HCT116 (cell line): ENCODE data around the gene BRSK2. TPM values are rescaled to one million over a fixed set of nuclear protein-coding genes. Genes with fewer than 3 reads are reported as not detected.

ENCODE experiments used
- ATAC-seq: fragments of 200-7000 bp; cut with Tn5 transposase; 2 replicates; pipeline ENCODE4 v1.9.1; 2020; ENCODE audit warnings: mild to moderate bottlenecking, moderate library complexity
- BruUV-seq: library from RNA; stranded (reverse); fragments of 400-500 nt; replicated peaks from 2 replicates; lab custom pipeline; 2021; lab: Mats Ljungman, UMichigan
- CTCF ChIA-PET: fragments of 300-600 bp; sonication (Branson Sonifier 250); formaldehyde crosslinking; loops from one replicate; lab custom pipeline; 2021; ENCODE audit warnings: antibody characterized with exemption; lab: Charles Lee
- POLR2A ChIA-PET: fragments of 300-600, 350-600 bp; sonication (Branson Sonifier 250); formaldehyde crosslinking; loops from one replicate; lab custom pipeline; 2021; ENCODE audit warnings: antibody characterized with exemption; lab: Charles Lee
- RAD21 ChIA-PET, 2 experiments: fragments of 300-600 bp; sonication (Branson Sonifier 250); formaldehyde crosslinking; loops; one replicate each; lab custom pipeline; 2023; ENCODE audit warnings: low total read pairs in 2 of 2; ENCODE audit not compliant: uncharacterized antibody in 2 of 2, unreplicated experiment in 2 of 2, low non-redundant PET in 1 of 2; lab: Charles Lee
- DNase-seq: peaks from one replicate; pipeline ENCODE4 v3.0.0-alpha.2; 2010; ENCODE audit warnings: low read depth, low spot score
- H2AFZ ChIP-seq: fragments of 200-600 bp; shearing (Covaris generic), sonication (generic); 2 replicates; pipeline ENCODE4 v1.6.1; 2017; ENCODE audit warnings: low read depth, mixed run types, mixed read lengths, antibody characterized with exemption, low read length; ENCODE audit not compliant: poor library complexity, severe bottlenecking
- H3K27ac ChIP-seq: 2 replicates; pipeline ENCODE4 v1.5.1; 2012; ENCODE audit warnings: low read depth, low read length
- H3K27me3 ChIP-seq: fragments of 200-600 bp; sonication (generic); 2 replicates; pipeline ENCODE4 v1.6.1; 2016; ENCODE audit warnings: mixed run types, low read length, mixed read lengths; ENCODE audit not compliant: insufficient read depth
- H3K36me3 ChIP-seq, 2 experiments: fragments of 200-500 bp in 1 of 2; fragments of 200-600 bp in 1 of 2; sonication (Bioruptor generic) in 1 of 2; sonication (generic) in 1 of 2; 2 replicates each; pipeline versions ENCODE4 v1.5.1 to v1.6.1; 2014 to 2016; ENCODE audit warnings: low read length in 2 of 2, inconsistent platforms in 1 of 2, mixed read lengths in 1 of 2, mixed run types in 1 of 2; ENCODE audit not compliant: insufficient read depth in 2 of 2, control insufficient read depth in 1 of 2
- H3K4me1 ChIP-seq, 2 experiments: fragments of 200-600 bp in 1 of 2; sonication (generic) in 1 of 2; 2 replicates each; pipeline versions ENCODE4 v1.5.1 to v1.6.1; 2012 to 2017; ENCODE audit warnings: low read length in 2 of 2, inconsistent platforms in 1 of 2, mild to moderate bottlenecking in 1 of 2, mixed read lengths in 1 of 2, mixed run types in 1 of 2, moderate library complexity in 1 of 2; ENCODE audit not compliant: insufficient read depth in 2 of 2, control insufficient read depth in 1 of 2
- H3K4me2 ChIP-seq: fragments of 200-600 bp; sonication (generic); 2 replicates; pipeline ENCODE4 v1.6.1; 2017; ENCODE audit warnings: mixed run types, low read length, mixed read lengths
- H3K4me3 ChIP-seq, 2 experiments: fragments of 200-600 bp in 1 of 2; sonication (generic) in 1 of 2; replicated peaks in 1 of 2; 2 replicates each; pipeline ENCODE4 v1.5.1; 2011 to 2016; ENCODE audit warnings: low read length in 2 of 2, control low read depth in 1 of 2, low read depth in 1 of 2, mild to moderate bottlenecking in 1 of 2, mixed read lengths in 1 of 2, mixed run types in 1 of 2
- H3K79me2 ChIP-seq: fragments of 200-600 bp; sonication (generic); 2 replicates; pipeline ENCODE4 v1.6.1; 2017; ENCODE audit warnings: mild to moderate bottlenecking, mixed run types, low read length, moderate library complexity, mixed read lengths; ENCODE audit not compliant: insufficient read depth
- H3K9ac ChIP-seq: fragments of 200-600 bp; sonication (generic); 2 replicates; pipeline ENCODE4 v1.6.1; 2016; ENCODE audit warnings: low read length, mixed read lengths
- H3K9me2 ChIP-seq: fragments of 200-600 bp; sonication (generic), shearing (Covaris generic); 2 replicates; pipeline ENCODE4 v1.6.1; 2017; ENCODE audit warnings: mixed run types, mild to moderate bottlenecking, moderate library complexity; ENCODE audit not compliant: insufficient read depth
- H3K9me3 ChIP-seq, 2 experiments: fragments of 200-500 bp in 1 of 2; fragments of 200-600 bp in 1 of 2; sonication (Bioruptor generic) in 1 of 2; sonication (generic) in 1 of 2; 2 replicates each; pipeline ENCODE4 v1.6.1; 2014 to 2017; ENCODE audit warnings: low read length in 2 of 2, mixed read lengths in 2 of 2, inconsistent platforms in 1 of 2, low read depth in 1 of 2, mild to moderate bottlenecking in 1 of 2, mixed run types in 1 of 2, moderate library complexity in 1 of 2; ENCODE audit not compliant: control insufficient read depth in 1 of 2, insufficient read depth in 1 of 2
- H4K20me1 ChIP-seq: fragments of 200-600 bp; sonication (generic), shearing (Covaris generic); 2 replicates; pipeline ENCODE4 v1.6.1; 2017; ENCODE audit warnings: mixed run types, mild to moderate bottlenecking, moderate library complexity; ENCODE audit not compliant: insufficient read depth
- ATF3 ChIP-seq: IDR thresholded peaks from 2 replicates; pipeline ENCODE4 v1.6.1; 2012
- CBX3 ChIP-seq: IDR thresholded peaks from 2 replicates; pipeline ENCODE4 v1.6.1; 2012; ENCODE audit warnings: low read depth
- CEBPB ChIP-seq: IDR thresholded peaks from 2 replicates; pipeline ENCODE4 v1.6.1; 2012; ENCODE audit warnings: low read depth
- EGR1 ChIP-seq: IDR thresholded peaks from 2 replicates; pipeline ENCODE4 v1.6.1; 2012; ENCODE audit warnings: low read depth
- ELF1 ChIP-seq: IDR thresholded peaks from 2 replicates; pipeline ENCODE4 v1.6.1; 2012; ENCODE audit warnings: low read depth, borderline replicate concordance
- EZH2 ChIP-seq: fragments of 200-600 bp; sonication (generic); IDR thresholded peaks from 2 replicates; pipeline ENCODE4 v1.6.1; 2017; ENCODE audit warnings: antibody characterized with exemption, mixed run types
- EZH2phosphoT487 ChIP-seq: fragments of 200-600 bp; IDR thresholded peaks from 2 replicates; pipeline ENCODE4 v1.6.1; 2018; ENCODE audit warnings: antibody characterized with exemption, borderline replicate concordance
- FOSL1 ChIP-seq: IDR thresholded peaks from 2 replicates; pipeline ENCODE4 v1.6.1; 2012; ENCODE audit warnings: low read depth
- JUND ChIP-seq: IDR thresholded peaks from 2 replicates; pipeline ENCODE4 v1.6.1; 2012
- POLR2A ChIP-seq: IDR thresholded peaks from 2 replicates; pipeline ENCODE4 v1.7.0; 2011; ENCODE audit warnings: borderline replicate concordance; ENCODE audit not compliant: insufficient read depth, insufficient read length; ENCODE audit errors: extremely low read depth
- POLR2AphosphoS5 ChIP-seq: IDR thresholded peaks from 2 replicates; pipeline ENCODE4 v1.6.1; 2011; ENCODE audit warnings: mild to moderate bottlenecking, low read depth, low read length, moderate library complexity
- RAD21 ChIP-seq: IDR thresholded peaks from 2 replicates; pipeline ENCODE4 v1.6.1; 2012; ENCODE audit warnings: low read depth, mild to moderate bottlenecking
- SP1 ChIP-seq: IDR thresholded peaks from 2 replicates; pipeline ENCODE4 v1.6.1; 2012; ENCODE audit warnings: low read depth
- SRF ChIP-seq: IDR thresholded peaks from 2 replicates; pipeline ENCODE4 v1.6.1; 2012; ENCODE audit warnings: low read depth
- TCF7L2 ChIP-seq: IDR thresholded peaks from 2 replicates; pipeline ENCODE4 v1.7.0; 2011; ENCODE audit warnings: borderline replicate concordance, inconsistent platforms; ENCODE audit not compliant: insufficient read depth, insufficient read length; ENCODE audit errors: extremely low read depth
- YY1 ChIP-seq: IDR thresholded peaks from 2 replicates; pipeline ENCODE4 v1.6.1; 2011; ENCODE audit warnings: low read length, low read depth, moderate library complexity, mild to moderate bottlenecking; ENCODE audit not compliant: insufficient replicate concordance; ENCODE audit errors: extremely low read depth
- ZNF274 ChIP-seq: fragments of 200-500 bp; sonication (Bioruptor generic); IDR thresholded peaks from 2 replicates; pipeline ENCODE4 v1.6.1; 2014; ENCODE audit warnings: mild to moderate bottlenecking, low read depth, low read length, inconsistent platforms
- intact Hi-C: fragments of 100-400 bp; cut with micrococcal nuclease; formaldehyde crosslinking; loops from 2 replicates; pipeline ENCODE4 v1.10.0; 2022
- total RNA-seq: library from RNA; stranded (reverse); gene quantifications from one replicate; pipeline ENCODE4 v1.2.1, GENCODE V29; 2021; ENCODE audit not compliant: unreplicated experiment
- TF ChIP-seq, protein P1 (sequence below), 3 experiments: fragments of 200-600 bp in 1 of 3; sonication (generic) in 1 of 3; IDR thresholded peaks in 2 of 3; conservative IDR thresholded peaks in 1 of 3; 2 replicates each; pipeline ENCODE4 v1.5.1; 2012 to 2017; ENCODE audit warnings: low read depth in 2 of 3, low read length in 2 of 3, antibody characterized with exemption in 1 of 3, borderline replicate concordance in 1 of 3, control low read depth in 1 of 3, mild to moderate bottlenecking in 1 of 3, mixed read lengths in 1 of 3, mixed run types in 1 of 3, moderate library complexity in 1 of 3; ENCODE audit not compliant: insufficient read depth in 1 of 3
- TF ChIP-seq, protein P2 (sequence below): IDR thresholded peaks from 2 replicates; pipeline ENCODE4 v1.6.1; 2011; ENCODE audit warnings: mild to moderate bottlenecking, low read length, moderate library complexity; ENCODE audit not compliant: insufficient replicate concordance; ENCODE audit errors: extremely low read depth

Gene BRSK2
- total RNA-seq, 1 experiment from 2014 or later = 14.0 TPM

GRCh38 chr11:1473786-1474185 is 84.1 kb downstream of the BRSK2 start:
- Histone ChIP-seq H3K36me3 (no peaks in the 10 kb centered on the region), H3K4me1 (no peaks in the 10 kb centered on the region), H3K9ac (no peak overlapping the region), H3K4me2 (no peak overlapping the region), H3K27me3 (no peaks in the 10 kb centered on the region), H3K79me2 (no peaks in the 10 kb centered on the region), H3K9me3 (no peaks in the 10 kb centered on the region), H4K20me1 (no peaks in the 10 kb centered on the region), H2AFZ (no peak overlapping the region), H3K27ac (no peak overlapping the region), H3K4me3 (no peak overlapping the region), H3K9me2 (no peaks in the 10 kb centered on the region)
- ChIA-PET CTCF (no interaction called here), RAD21 (no interaction called here), POLR2A (no interaction called here)
- DNase-seq = no peak
- intact Hi-C loops = no loop called here
- BruUV-seq = no TSS peak
- no peak for ATAC-seq
- TF ChIP-seq, protein P1, sequence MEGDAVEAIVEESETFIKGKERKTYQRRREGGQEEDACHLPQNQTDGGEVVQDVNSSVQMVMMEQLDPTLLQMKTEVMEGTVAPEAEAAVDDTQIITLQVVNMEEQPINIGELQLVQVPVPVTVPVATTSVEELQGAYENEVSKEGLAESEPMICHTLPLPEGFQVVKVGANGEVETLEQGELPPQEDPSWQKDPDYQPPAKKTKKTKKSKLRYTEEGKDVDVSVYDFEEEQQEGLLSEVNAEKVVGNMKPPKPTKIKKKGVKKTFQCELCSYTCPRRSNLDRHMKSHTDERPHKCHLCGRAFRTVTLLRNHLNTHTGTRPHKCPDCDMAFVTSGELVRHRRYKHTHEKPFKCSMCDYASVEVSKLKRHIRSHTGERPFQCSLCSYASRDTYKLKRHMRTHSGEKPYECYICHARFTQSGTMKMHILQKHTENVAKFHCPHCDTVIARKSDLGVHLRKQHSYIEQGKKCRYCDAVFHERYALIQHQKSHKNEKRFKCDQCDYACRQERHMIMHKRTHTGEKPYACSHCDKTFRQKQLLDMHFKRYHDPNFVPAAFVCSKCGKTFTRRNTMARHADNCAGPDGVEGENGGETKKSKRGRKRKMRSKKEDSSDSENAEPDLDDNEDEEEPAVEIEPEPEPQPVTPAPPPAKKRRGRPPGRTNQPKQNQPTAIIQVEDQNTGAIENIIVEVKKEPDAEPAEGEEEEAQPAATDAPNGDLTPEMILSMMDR (IDR thresholded peaks at IDR 0.05 in 2 of 3, conservative IDR thresholded peaks at IDR 0.05 in 1 of 3; ENCODE audit: borderline replicate concordance in 1 of 3, insufficient read depth in 1 of 3, low read depth in 2 of 3, low read length in 2 of 3) = no peak
- TF ChIP-seq EZH2 (no peak), JUND (no peak), SP1 (no peak), POLR2A (no peak), CBX3 (no peak), ELF1 (no peak), ATF3 (no peak), CEBPB (no peak), YY1 (no peak), EZH2phosphoT487 (no peak), EGR1 (no peak), TCF7L2 (no peak), RAD21 (no peak), SRF (no peak), FOSL1 (no peak), POLR2AphosphoS5 (no peak), ZNF274 (no peak)
- TF ChIP-seq, protein P2, sequence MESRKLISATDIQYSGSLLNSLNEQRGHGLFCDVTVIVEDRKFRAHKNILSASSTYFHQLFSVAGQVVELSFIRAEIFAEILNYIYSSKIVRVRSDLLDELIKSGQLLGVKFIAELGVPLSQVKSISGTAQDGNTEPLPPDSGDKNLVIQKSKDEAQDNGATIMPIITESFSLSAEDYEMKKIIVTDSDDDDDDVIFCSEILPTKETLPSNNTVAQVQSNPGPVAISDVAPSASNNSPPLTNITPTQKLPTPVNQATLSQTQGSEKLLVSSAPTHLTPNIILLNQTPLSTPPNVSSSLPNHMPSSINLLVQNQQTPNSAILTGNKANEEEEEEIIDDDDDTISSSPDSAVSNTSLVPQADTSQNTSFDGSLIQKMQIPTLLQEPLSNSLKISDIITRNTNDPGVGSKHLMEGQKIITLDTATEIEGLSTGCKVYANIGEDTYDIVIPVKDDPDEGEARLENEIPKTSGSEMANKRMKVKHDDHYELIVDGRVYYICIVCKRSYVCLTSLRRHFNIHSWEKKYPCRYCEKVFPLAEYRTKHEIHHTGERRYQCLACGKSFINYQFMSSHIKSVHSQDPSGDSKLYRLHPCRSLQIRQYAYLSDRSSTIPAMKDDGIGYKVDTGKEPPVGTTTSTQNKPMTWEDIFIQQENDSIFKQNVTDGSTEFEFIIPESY = no peak
